ENCODE measurements around the gene SYPL2. TPM values are rescaled to one million over a fixed set of nuclear protein-coding genes. Genes with fewer than 3 reads are reported as not detected.
A peak's percentile ranks its signal among the peaks of the same experiment; 100 is the strongest.

SYPL2 gene
- total RNA-seq, 1 experiment from 2014 or later = not detected

- peak; percentile 57 for DNase-seq
- TF ChIP-seq CTCF (conservative IDR thresholded peaks at IDR 0.05; ENCODE audit: low read depth, low read length) = no peak
- no peak for TF ChIP-seq EZH2phosphoT487 (IDR thresholded peaks at IDR 0.05; ENCODE audit: borderline replicate concordance, low read length)
- no peak for TF ChIP-seq EZH2 (IDR thresholded peaks at IDR 0.05; ENCODE audit: low read length, unreplicated experiment)
- Histone ChIP-seq H3K27me3 (ENCODE audit: low read length) (no peaks in the 10 kb centered on the region), H3K9ac (ENCODE audit: low read length) (peak overlapping the region; percentile 93), H3K4me2 (ENCODE audit: low read length) (peak overlapping the region; percentile 82), H3K9me2 (replicated peaks; ENCODE audit: low read length) (no peaks in the 10 kb centered on the region), H3K9me3 (ENCODE audit: low read length) (no peaks in the 10 kb centered on the region), H3K4me3 (ENCODE audit: low read length) (peak overlapping the region; percentile 97), H2AFZ (ENCODE audit: low read length) (peak overlapping the region; percentile 41; the same call in 1 of the 2 replicates), H3F3A (ENCODE audit: low read length, unreplicated experiment) (no peaks in the 10 kb centered on the region), H3K36me3 (ENCODE audit: low read depth, low read length) (peaks cover 16% of the 10 kb centered on the region; the same call in 1 of the 2 replicates), H3K79me2 (ENCODE audit: low read length) (peaks cover 68% of the 10 kb centered on the region), H3K27ac (ENCODE audit: low read length) (peak overlapping the region; percentile 88), H4K20me1 (ENCODE audit: low read length) (peaks cover 27% of the 10 kb centered on the region), H3K4me1 (ENCODE audit: insufficient read depth, low read length) (peaks cover 23% of the 10 kb centered on the region)
- POLR2A ChIA-PET (ENCODE audit: unreplicated experiment) = interaction anchor here (1.1 kb wide), 1 partner anchor 143 kb away, joined by 3 read pairs; the partner anchor contains the start of gene PSRC1
- CTCF ChIA-PET = no interaction called here
- ATAC-seq = peak; percentile 44
- BruUV-seq (replicated peaks) = TSS peak; percentile 86
- intact Hi-C loops (cut with micrococcal nuclease) = loop anchor here (1.0 to 5.0 kb wide), 2 partner anchors 13 to 57 kb away; partner anchors contain the start of gene ATXN7L2
Observed at GRCh38 chr1:109425391-109426280, 40.7 kb upstream of the SYPL2 start.

- no peaks in the 10 kb centered on the region for H3F3A ChIP-seq (ENCODE audit: low read length, unreplicated experiment)
- POLR2A ChIA-PET (ENCODE audit: unreplicated experiment) = no interaction called here
- CTCF ChIA-PET = interaction anchor here (0.7 to 0.8 kb wide), 2 partner anchors 67 to 107 kb away, joined by 3 read pairs; partner anchors contain the start of gene CYB561D1
Observed at GRCh38 chr1:109426281-109427170, 39.8 kb upstream of the SYPL2 start, which contains the start of gene PSMA5. Gene PSMA5 (minus strand): TSS chr1:109426448. CDS start chr1:109426330, 118 bp downstream.

More at GRCh38 chr1:109426281-109427170, 39.8 kb upstream of the SYPL2 start, which contains the start of gene PSMA5:
- TF ChIP-seq EZH2 (IDR thresholded peaks at IDR 0.05; ENCODE audit: low read length, unreplicated experiment) (no peak), EZH2phosphoT487 (IDR thresholded peaks at IDR 0.05; ENCODE audit: borderline replicate concordance, low read length) (no peak), CTCF (conservative IDR thresholded peaks at IDR 0.05; ENCODE audit: low read depth, low read length) (no peak)
- Histone ChIP-seq H4K20me1 (ENCODE audit: low read length) (peaks cover 27% of the 10 kb centered on the region), H3K36me3 (ENCODE audit: low read depth, low read length) (peaks cover 8% of the 10 kb centered on the region; the same call in 1 of the 2 replicates), H3K9me2 (replicated peaks; ENCODE audit: low read length) (no peaks in the 10 kb centered on the region), H3K27ac (ENCODE audit: low read length) (peak within 1 kb of the TSS; percentile 88), H3K27me3 (ENCODE audit: low read length) (no peaks in the 10 kb centered on the region), H3K9me3 (ENCODE audit: low read length) (no peaks in the 10 kb centered on the region), H3K9ac (ENCODE audit: low read length) (peak within 1 kb of the TSS; percentile 93), H3K79me2 (ENCODE audit: low read length) (peaks cover 59% of the 10 kb centered on the region), H2AFZ (ENCODE audit: low read length) (peak within 1 kb of the TSS; percentile 82), H3K4me2 (ENCODE audit: low read length) (peak within 1 kb of the TSS; percentile 82), H3K4me3 (ENCODE audit: low read length) (peak within 1 kb of the TSS; percentile 97), H3K4me1 (ENCODE audit: insufficient read depth, low read length) (peaks cover 23% of the 10 kb centered on the region)
- intact Hi-C loops (cut with micrococcal nuclease) = loop anchor here (1.0 to 5.0 kb wide), 2 partner anchors 14 to 56 kb away; partner anchors contain the start of gene ATXN7L2
- DNase-seq (peak; percentile 99), ATAC-seq (peak; percentile 97)
- BruUV-seq (replicated peaks) = TSS peak; percentile 73

Data from PC-3 (cell line).